Right hindlimb (tissue), 1 donor: ENCODE results near the gene ATG4D.
"Not testable (repeated sequence)": the region's sequence is repeated elsewhere in the genome, so short reads cannot be mapped to it uniquely, and the experiment has no call there.

Experiments
- DNase-seq: peaks from one replicate; pipeline ENCODE4 v3.0.0-alpha.2; 2018

Gene ATG4D

GRCh38 chr19:10553087-10553667, 9.5 kb downstream of the ATG4D start:
- no peak for DNase-seq

- no peak for DNase-seq
Measured at GRCh38 chr19:10553943-10554381, 10.3 kb downstream of the ATG4D start.

- no peak for DNase-seq
Measured at GRCh38 chr19:10554760-10555609, 11.3 kb downstream of the ATG4D start.

- DNase-seq = no peak
Measured at GRCh38 chr19:10555610-10555973, 11.9 kb downstream of the ATG4D start.

GRCh38 chr19:10557603-10558197, 14.0 kb downstream of the ATG4D start:
- no peak for DNase-seq

GRCh38 chr19:10560154-10560553, 16.4 kb downstream of the ATG4D start:
- DNase-seq = no peak

- DNase-seq = no peak
Measured at GRCh38 chr19:10562609-10563008, 18.9 kb downstream of the ATG4D start.

GRCh38 chr19:10565028-10565566, 21.4 kb downstream of the ATG4D start:
- DNase-seq = no peak

GRCh38 chr19:10565567-10566407, 22.1 kb downstream of the ATG4D start, which contains the start of gene KRI1:
TSS of gene KRI1 (minus strand) at chr19:10566010. CDS start at chr19:10565999, 11 bp downstream.
- DNase-seq = peak; percentile 99

- no peak for DNase-seq
Measured at GRCh38 chr19:10566408-10566657, 22.6 kb downstream of the ATG4D start.

GRCh38 chr19:10566658-10567410, 23.1 kb downstream of the ATG4D start:
- no peak for DNase-seq

- DNase-seq = no peak
Measured at GRCh38 chr19:10567656-10568055, 24.0 kb downstream of the ATG4D start.

GRCh38 chr19:10568062-10568825, 24.5 kb downstream of the ATG4D start:
- DNase-seq = no peak

- peak; percentile 100 for DNase-seq
Measured at GRCh38 chr19:10568826-10569651, 25.3 kb downstream of the ATG4D start, which contains the start of gene CDKN2D. TSS of gene CDKN2D (minus strand) at chr19:10568979. CDS start at chr19:10568653, 326 bp downstream.

GRCh38 chr19:10573793-10574192, 30.1 kb downstream of the ATG4D start:
- not testable (repeated sequence) for DNase-seq

GRCh38 chr19:10574462-10574861, 30.8 kb downstream of the ATG4D start:
- no peak for DNase-seq

- no peak for DNase-seq
Measured at GRCh38 chr19:10575011-10575716, 31.5 kb downstream of the ATG4D start.

GRCh38 chr19:10577951-10578350, 34.2 kb downstream of the ATG4D start:
- no peak for DNase-seq

GRCh38 chr19:10580979-10581631, 37.4 kb downstream of the ATG4D start:
- DNase-seq = peak; percentile 88
